Omental fat pad (tissue), 4 donors: ENCODE measurements around the gene MYADML2. TPM values are rescaled to one million over a fixed set of nuclear protein-coding genes. Genes with fewer than 3 reads are reported as not detected.

Experiments used
- ATAC-seq: fragments of 150-250 bp; one replicate; pipeline ENCODE4 v1.9.1; 2016; ENCODE audit warnings: mild to moderate bottlenecking, moderate library complexity; ENCODE audit not compliant: low FRiP score
- DNase-seq: peaks from one replicate; pipeline ENCODE4 v3.0.0-alpha.2; 2019; ENCODE audit warnings: low spot score
- CTCF ChIP-seq, 3 donors: fragments of 450-650 bp; IDR thresholded peaks; one replicate each; pipeline ENCODE4 v1.5.1; 2016 to 2017; ENCODE audit warnings: antibody characterized with exemption in 3 of 3, mild to moderate bottlenecking in 3 of 3, moderate library complexity in 2 of 3
- total RNA-seq, 4 donors: library from RNA; depleted of rRNA; stranded (reverse); fragments of >200 nt; gene quantifications; one replicate each; pipeline ENCODE4 v1.1.0, GENCODE V29; 2016

The MYADML2 gene
- total RNA-seq, 4 donors from 2014 or later, result not detected

- ATAC-seq, result no peak
- DNase-seq, result no peak
- no peak for TF ChIP-seq CTCF (IDR thresholded peaks at IDR 0.05)
Measured at GRCh38 chr17:81928544-81929252, 18.3 kb downstream of the MYADML2 start.

- DNase-seq (peak; percentile 87), ATAC-seq (peak; percentile 49)
- TF ChIP-seq CTCF (IDR thresholded peaks at IDR 0.05), result no peak
Measured at GRCh38 chr17:81927653-81928543, 19.1 kb downstream of the MYADML2 start, which contains the start of gene MAFG. Gene MAFG, minus strand, starts transcription at chr17:81927735. Its CDS starts 4,550 bp downstream, at chr17:81923185.

- no peak for TF ChIP-seq CTCF (IDR thresholded peaks at IDR 0.05)
- ATAC-seq (peak; percentile 1), DNase-seq (no peak)
Measured at GRCh38 chr17:81927152-81927652, 19.8 kb downstream of the MYADML2 start.

- ATAC-seq (peak; percentile 39), DNase-seq (peak; percentile 60)
- TF ChIP-seq CTCF (IDR thresholded peaks at IDR 0.05), result no peak
Measured at GRCh38 chr17:81926451-81927151, 20.4 kb downstream of the MYADML2 start.

- DNase-seq, result no peak
- no peak for ATAC-seq
- no peak for TF ChIP-seq CTCF (IDR thresholded peaks at IDR 0.05)
Measured at GRCh38 chr17:81925860-81926450, 21.1 kb downstream of the MYADML2 start.
